SHP77 treated with DMSO at 0.1 percent for 48 hours (cell line): Measurements from ENCODE around the gene CARF.

Experiments
- DNase-seq: peaks from one replicate; lab custom pipeline; 2025; lab: John Stamatoyannopoulos, UW

CARF gene

DNA sequence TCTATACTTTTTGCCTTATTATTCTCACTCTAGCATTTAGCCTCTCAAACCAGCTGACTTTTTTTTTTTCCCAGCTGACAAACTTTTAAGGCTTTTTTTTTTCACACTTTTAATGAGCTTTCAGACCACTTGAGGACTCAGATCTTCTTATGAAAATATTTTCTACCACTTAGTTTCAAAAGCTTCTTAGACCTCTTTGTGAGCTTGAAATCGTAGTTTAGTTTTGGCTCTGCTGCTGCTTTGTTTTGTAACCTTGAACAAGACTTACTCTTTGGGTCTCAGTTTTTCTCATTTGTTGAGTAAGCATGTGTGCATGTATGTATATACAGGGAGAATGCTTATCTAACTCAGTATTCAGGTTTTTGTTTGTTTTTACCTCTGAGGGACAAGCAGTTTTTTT is 106.1 kb downstream of the CARF start:
- no peak for DNase-seq

GRCh38 chr2:203019142-203019541 is 107.1 kb downstream of the CARF start:
- no peak for DNase-seq

- no peak for DNase-seq
These were observed 109.9 kb downstream of the CARF start for GRCh38 chr2:203021991-203022390.

GRCh38 chr2:203022751-203023150 is 110.7 kb downstream of the CARF start:
- no peak for DNase-seq

DNA sequence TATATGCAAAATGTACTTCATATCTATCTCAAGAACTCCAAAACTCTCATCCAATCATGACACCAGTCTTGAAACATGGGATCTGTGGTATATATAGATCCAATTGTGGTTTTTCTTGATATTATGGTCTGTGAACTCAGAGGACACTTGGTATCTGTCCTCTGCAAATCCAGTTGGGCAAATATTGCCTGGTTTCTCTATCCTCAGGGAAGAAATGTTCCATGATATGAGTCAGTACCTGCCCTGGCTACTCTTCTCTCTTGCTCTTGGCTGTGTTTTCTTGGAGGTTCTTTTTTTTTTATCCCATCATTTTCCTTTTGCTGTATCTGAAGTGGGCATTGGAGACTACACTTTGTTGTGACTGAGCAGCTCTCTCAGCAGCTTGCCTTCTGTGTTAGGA is 113.5 kb downstream of the CARF start:
- DNase-seq: no peak

- DNase-seq: no peak
These were observed 118.5 kb downstream of the CARF start for GRCh38 chr2:203030545-203030944.

DNA sequence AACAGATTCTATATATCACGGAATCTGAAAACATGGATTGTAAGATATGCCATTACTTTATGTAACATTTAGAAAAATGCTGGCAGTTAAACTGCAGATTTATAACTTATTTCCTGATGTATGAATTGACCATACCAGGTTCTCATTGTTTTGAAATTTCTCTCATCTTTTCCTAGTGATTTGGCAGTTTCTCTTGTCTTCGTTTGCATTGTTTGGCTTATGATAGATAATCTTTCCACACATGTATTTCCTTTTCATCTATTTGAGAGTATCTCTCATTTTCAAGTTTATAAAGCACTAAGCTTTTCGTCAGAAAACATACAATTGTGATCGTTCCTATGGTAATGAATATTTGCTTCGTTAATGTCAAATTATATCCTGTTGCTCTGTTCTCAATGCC is 118.9 kb downstream of the CARF start:
- DNase-seq: no peak

GRCh38 chr2:203033395-203033794 is 121.3 kb downstream of the CARF start:
- no peak for DNase-seq

DNA sequence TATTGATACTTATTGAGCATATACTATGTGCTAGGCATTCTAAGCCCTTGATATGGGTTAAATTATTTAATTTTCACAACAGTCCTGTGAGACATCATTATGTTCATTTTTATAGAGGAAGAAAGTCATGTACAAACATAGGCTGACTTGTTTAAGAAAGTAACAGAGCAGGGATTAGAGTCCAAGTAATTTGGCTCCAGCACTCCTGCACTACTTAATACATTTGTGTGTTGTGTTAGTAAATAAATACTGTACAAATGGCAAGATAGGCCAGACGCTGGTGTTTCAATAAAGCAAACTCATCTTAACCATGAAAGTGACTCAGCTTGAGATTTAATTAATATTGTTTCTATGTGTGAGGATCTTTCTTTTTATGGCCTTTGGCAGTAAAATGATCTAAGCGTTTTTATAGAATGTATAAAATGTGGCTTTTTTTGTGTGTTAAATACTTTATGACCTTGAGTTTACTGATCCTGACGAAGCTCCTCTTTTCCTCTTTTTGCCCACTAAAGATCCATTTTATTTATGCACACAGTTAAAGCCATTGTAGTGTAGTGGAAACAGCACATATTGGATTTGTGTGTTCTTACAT is 123.9 kb downstream of the CARF start:
- no peak for DNase-seq
